Lung (tissue), 12 donors: ENCODE data around the gene MTAP. TPM values are rescaled to one million over a fixed set of nuclear protein-coding genes. Genes with fewer than 3 reads are reported as not detected.

Experiments
- ATAC-seq: fragments of 200-7000 bp; cut with Tn5 transposase; one replicate; pipeline ENCODE4 v1.9.1; 2020; ENCODE audit warnings: moderate number of reproducible peaks; ENCODE audit not compliant: insufficient read depth, low FRiP score
- DNase-seq, 3 donors: peaks; one replicate each; pipeline ENCODE4 v3.0.0-alpha.2; 2013 to 2017
- H3K27ac ChIP-seq, 2 donors: one replicate each; pipeline ENCODE4 v1.5.1; 2013; ENCODE audit warnings: mild to moderate bottlenecking in 2 of 2, moderate library complexity in 2 of 2, control low read depth in 1 of 2, inconsistent platforms in 1 of 2, low read depth in 1 of 2, low read length in 1 of 2
- H3K27me3 ChIP-seq, 3 donors: one replicate each; pipeline ENCODE4 v1.5.1; 2013; ENCODE audit warnings: low read length in 2 of 3; ENCODE audit not compliant: control insufficient read depth in 3 of 3, insufficient read depth in 3 of 3
- H3K36me3 ChIP-seq, 4 donors: one replicate each; pipeline ENCODE4 v1.5.1; 2013; ENCODE audit warnings: low read length in 4 of 4, mild to moderate bottlenecking in 1 of 4, moderate library complexity in 1 of 4; ENCODE audit not compliant: control insufficient read depth in 4 of 4, insufficient read depth in 4 of 4
- H3K4me1 ChIP-seq, 5 donors: one replicate each; pipeline ENCODE4 v1.5.1; 2013; ENCODE audit warnings: low read length in 5 of 5, mild to moderate bottlenecking in 2 of 5, moderate library complexity in 1 of 5; ENCODE audit not compliant: control insufficient read depth in 5 of 5, insufficient read depth in 5 of 5
- H3K4me3 ChIP-seq: one replicate; pipeline ENCODE4 v1.5.1; 2013; ENCODE audit warnings: mild to moderate bottlenecking, control low read depth, moderate library complexity
- H3K9ac ChIP-seq, 2 donors: one replicate each; pipeline ENCODE4 v1.5.1; 2013; ENCODE audit warnings: low read length in 2 of 2, control low read depth in 1 of 2; ENCODE audit not compliant: insufficient read depth in 1 of 2
- H3K9me3 ChIP-seq, 4 donors: one replicate each; pipeline ENCODE4 v1.5.1; 2013; ENCODE audit warnings: low read length in 3 of 4, mild to moderate bottlenecking in 1 of 4, moderate library complexity in 1 of 4; ENCODE audit not compliant: control insufficient read depth in 4 of 4, insufficient read depth in 3 of 4
- WGBS, 2 donors: extraction: QIAGEN DNeasy Blood & Tissue Kit; methylation state at CpG; one replicate each; pipeline ENCODE4 v1.1.7; 2013; 5-methylcytosine and 5-hydroxymethylcytosine counted together
- polyA plus RNA-seq, 2 donors: library from polyadenylated mRNA; stranded (reverse); fragments of 200-250 nt; gene quantifications; one replicate each; pipeline ENCODE4 v1.2.1, GENCODE V29; 2013
- total RNA-seq, 2 donors: library from RNA; depleted of rRNA in 1 of 2; stranded (reverse); fragments of >200 nt in 1 of 2; gene quantifications; one replicate each; pipeline ENCODE4 v1.2.1, GENCODE V29; 2014 to 2021
- TF ChIP-seq, protein P1 (sequence below): IDR thresholded peaks from 2 replicates; pipeline ENCODE4 v1.5.1; 2012; ENCODE audit warnings: mild to moderate bottlenecking; ENCODE audit errors: control extremely low read depth, extremely low read depth
- donor health status: control.
- donor health status: control.
- donor health status: Bipolar disorder and iron deficiency.
- donor health status: healthy.
- donor health status: DM: yes; HTN: yes; CAD: no.

Gene MTAP
- total and polyA plus RNA-seq, 4 donors: 10.0 to 31.5 (median 18.8) TPM

DNA sequence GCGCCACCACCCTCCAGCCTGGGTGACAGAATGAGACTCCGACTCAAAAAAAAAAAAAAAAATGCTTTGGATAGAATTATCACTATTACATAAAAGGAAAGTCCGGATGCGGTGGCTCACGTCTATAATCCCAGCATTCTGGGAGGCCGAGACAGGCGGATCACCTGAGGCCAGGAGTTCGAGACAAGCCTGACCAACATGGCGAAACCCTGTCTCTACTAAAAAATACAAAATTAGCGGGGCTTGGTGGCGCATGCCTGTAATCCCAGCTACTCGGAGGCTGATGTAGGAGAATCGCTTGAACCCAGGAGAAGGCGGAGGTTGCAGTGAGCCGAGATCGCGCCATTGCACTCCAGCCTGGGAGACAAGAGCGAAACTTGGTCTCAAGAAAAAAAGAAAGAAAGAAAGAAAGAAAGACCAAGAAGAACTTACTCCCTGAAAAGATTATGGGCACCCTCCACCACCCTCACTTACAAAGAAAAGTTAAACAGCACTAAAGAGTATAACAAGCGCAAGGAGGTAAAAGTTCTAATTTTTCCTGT is 174.0 kb downstream of the MTAP start:
- H3K9ac ChIP-seq: no peak overlapping the region
- H3K9me3 ChIP-seq: peaks cover 0 to 4% (median 0%) of the 10 kb centered on the region in 4 donors
- DNase-seq (no peak), ATAC-seq (no peak)
- no peak overlapping the region for H3K27ac ChIP-seq
- H3K27me3 ChIP-seq: peaks cover 0 to 90% (median 78%) of the 10 kb centered on the region in 3 donors
- peaks cover 0 to 10% (median 0%) of the 10 kb centered on the region in 5 donors for H3K4me1 ChIP-seq
- no peaks in the 10 kb centered on the region for H3K36me3 ChIP-seq
- no peak overlapping the region for H3K4me3 ChIP-seq
- TF ChIP-seq, protein P1, sequence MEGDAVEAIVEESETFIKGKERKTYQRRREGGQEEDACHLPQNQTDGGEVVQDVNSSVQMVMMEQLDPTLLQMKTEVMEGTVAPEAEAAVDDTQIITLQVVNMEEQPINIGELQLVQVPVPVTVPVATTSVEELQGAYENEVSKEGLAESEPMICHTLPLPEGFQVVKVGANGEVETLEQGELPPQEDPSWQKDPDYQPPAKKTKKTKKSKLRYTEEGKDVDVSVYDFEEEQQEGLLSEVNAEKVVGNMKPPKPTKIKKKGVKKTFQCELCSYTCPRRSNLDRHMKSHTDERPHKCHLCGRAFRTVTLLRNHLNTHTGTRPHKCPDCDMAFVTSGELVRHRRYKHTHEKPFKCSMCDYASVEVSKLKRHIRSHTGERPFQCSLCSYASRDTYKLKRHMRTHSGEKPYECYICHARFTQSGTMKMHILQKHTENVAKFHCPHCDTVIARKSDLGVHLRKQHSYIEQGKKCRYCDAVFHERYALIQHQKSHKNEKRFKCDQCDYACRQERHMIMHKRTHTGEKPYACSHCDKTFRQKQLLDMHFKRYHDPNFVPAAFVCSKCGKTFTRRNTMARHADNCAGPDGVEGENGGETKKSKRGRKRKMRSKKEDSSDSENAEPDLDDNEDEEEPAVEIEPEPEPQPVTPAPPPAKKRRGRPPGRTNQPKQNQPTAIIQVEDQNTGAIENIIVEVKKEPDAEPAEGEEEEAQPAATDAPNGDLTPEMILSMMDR: no peak
- 25% methylated on average over 18 to 19 of the region's 19 CpGs for WGBS, 2 donors

DNA sequence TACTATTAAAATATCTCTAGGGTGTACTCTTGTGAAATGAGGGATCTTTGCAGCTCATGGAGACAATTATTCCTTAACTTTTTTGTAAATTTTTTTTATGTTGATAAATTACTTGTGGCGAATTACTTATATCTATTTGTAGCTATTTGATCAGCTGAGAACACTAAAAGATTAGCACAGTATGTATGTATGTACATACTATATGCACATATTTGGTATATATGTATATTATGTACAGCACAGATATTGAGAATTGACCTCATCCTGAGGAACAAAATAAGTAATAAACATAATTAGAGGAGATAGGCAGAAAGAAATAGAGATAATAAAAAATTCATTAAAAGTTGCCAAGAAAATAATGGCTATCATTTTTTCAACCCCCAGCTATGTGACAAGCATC is 180.0 kb downstream of the MTAP start:
- H3K9ac ChIP-seq: no peak overlapping the region
- no peak overlapping the region for H3K4me3 ChIP-seq
- no peaks in the 10 kb centered on the region for H3K36me3 ChIP-seq
- ATAC-seq (no peak), DNase-seq (no peak)
- H3K27me3 ChIP-seq: peaks cover 0 to 94% (median 69%) of the 10 kb centered on the region in 3 donors
- no peak overlapping the region for H3K27ac ChIP-seq
- TF ChIP-seq, protein P1: no peak
- no peaks in the 10 kb centered on the region for H3K9me3 ChIP-seq
- whole genome bisulfite sequencing, 2 donors: 59% methylated on average over 1 of the region's 1 CpG
- no peaks in the 10 kb centered on the region for H3K4me1 ChIP-seq

DNA sequence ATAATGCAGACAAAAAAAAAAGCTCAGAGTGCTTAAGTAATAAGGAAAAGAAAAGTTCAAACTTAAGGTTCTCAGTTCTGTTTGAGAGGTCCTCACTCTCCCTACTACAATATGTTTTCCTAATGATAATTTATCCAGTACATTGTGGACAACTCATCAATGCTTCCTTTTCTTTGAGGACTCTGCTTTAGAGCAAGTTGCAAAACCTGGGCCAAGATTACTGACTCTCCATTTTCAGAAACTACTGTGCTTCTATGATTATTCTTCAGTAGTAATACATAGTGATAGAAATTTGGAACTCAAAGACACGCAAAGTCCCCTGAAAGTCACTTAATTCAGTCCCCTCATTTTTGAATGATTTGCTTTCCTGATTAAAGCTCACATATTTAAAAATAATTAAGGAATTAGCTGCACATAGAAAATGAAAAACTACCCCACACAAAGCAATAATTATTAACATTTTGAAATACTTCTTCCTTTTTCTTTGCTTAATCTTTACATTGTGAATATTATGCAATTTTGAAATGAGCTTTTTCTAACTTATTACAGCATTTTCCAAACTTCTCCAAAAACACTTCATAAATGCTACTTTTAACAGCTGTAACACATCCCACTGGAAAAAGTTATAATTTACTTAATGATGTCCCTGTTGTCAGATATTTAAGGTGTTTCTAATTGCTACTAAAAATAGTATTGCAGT is 180.6 kb downstream of the MTAP start:
- TF ChIP-seq, protein P1: no peak
- Histone ChIP-seq H3K9ac (no peak overlapping the region), H3K4me3 (no peak overlapping the region), H3K27ac (no peak overlapping the region), H3K4me1 (no peaks in the 10 kb centered on the region), H3K36me3 (no peaks in the 10 kb centered on the region), H3K27me3 (peaks cover 0 to 94% (median 73%) of the 10 kb centered on the region in 3 donors), H3K9me3 (no peaks in the 10 kb centered on the region)
- DNase-seq: no peak
- 63 to 68% methylated on average over 1 of the region's 1 CpG for WGBS, 2 donors
- ATAC-seq: no peak
